OCI-LY7 (cell line): Measurements from ENCODE around the gene IQCH. TPM values are rescaled to one million over a fixed set of nuclear protein-coding genes. Genes with fewer than 3 reads are reported as not detected.
"Not testable (repeated sequence)": the region's sequence is repeated elsewhere in the genome, so short reads cannot be mapped to it uniquely, and the experiment has no call there.

Experiments used
- BruUV-seq: library from RNA; stranded (reverse); fragments of 400-500 nt; replicated peaks from 2 replicates; lab custom pipeline; 2021; lab: Mats Ljungman, UMichigan
- CTCF ChIA-PET: fragments of 300-600 bp; sonication (Branson Sonifier 250); formaldehyde crosslinking; loops from one replicate; lab custom pipeline; 2022; ENCODE audit warnings: antibody characterized with exemption; ENCODE audit not compliant: unreplicated experiment; lab: Charles Lee
- POLR2A ChIA-PET: fragments of 300-600 bp; sonication (Branson Sonifier 250); formaldehyde crosslinking; loops from one replicate; lab custom pipeline; 2022; ENCODE audit warnings: antibody characterized with exemption; lab: Charles Lee
- DNase-seq: peaks from one replicate; pipeline ENCODE4 v3.0.0-alpha.2; 2015; ENCODE audit warnings: low spot score
- H2AFZ ChIP-seq: fragments of 200-600 bp; sonication (generic), shearing (Covaris generic); 2 replicates; pipeline ENCODE4 v1.6.1; 2014; ENCODE audit warnings: mild to moderate bottlenecking, antibody characterized with exemption, low read length, moderate library complexity
- H3K27ac ChIP-seq: fragments of 200-600 bp; sonication (generic); 2 replicates; pipeline ENCODE4 v1.5.1; 2014; ENCODE audit warnings: mixed run types, low read depth, mild to moderate bottlenecking, moderate library complexity, low read length, inconsistent platforms; ENCODE audit not compliant: poor library complexity, severe bottlenecking
- H3K36me3 ChIP-seq: fragments of 200-600 bp; sonication (generic); 2 replicates; pipeline ENCODE4 v1.6.1; 2014; ENCODE audit warnings: mild to moderate bottlenecking, antibody characterized with exemption, low read length, moderate library complexity, mixed read lengths; ENCODE audit not compliant: insufficient read depth
- H3K4me1 ChIP-seq: fragments of 200-600 bp; sonication (generic); 2 replicates; pipeline ENCODE4 v1.5.1; 2014; ENCODE audit warnings: mild to moderate bottlenecking, low read length; ENCODE audit not compliant: insufficient read depth, poor library complexity, severe bottlenecking
- H3K4me2 ChIP-seq: fragments of 200-600 bp; sonication (generic); 2 replicates; pipeline ENCODE4 v1.6.1; 2014; ENCODE audit warnings: mild to moderate bottlenecking, low read length
- H3K4me3 ChIP-seq: fragments of 200-600 bp; sonication (generic); 2 replicates; pipeline ENCODE4 v1.5.1; 2014; ENCODE audit warnings: mild to moderate bottlenecking, low read depth, low read length; ENCODE audit not compliant: poor library complexity, severe bottlenecking
- H3K79me2 ChIP-seq: fragments of 200-600 bp; sonication (generic); 2 replicates; pipeline ENCODE4 v1.6.1; 2016; ENCODE audit warnings: low read depth, mild to moderate bottlenecking, low read length, moderate library complexity, mixed read lengths; ENCODE audit not compliant: insufficient read depth
- H3K9me2 ChIP-seq: fragments of 200-600 bp; sonication (generic); 2 replicates; pipeline ENCODE4 v1.6.1; 2016; ENCODE audit warnings: mild to moderate bottlenecking, low read length, mixed read lengths; ENCODE audit not compliant: insufficient read depth
- H3K9me3 ChIP-seq: fragments of 200-600 bp; sonication (generic); 2 replicates; pipeline ENCODE4 v1.6.1; 2014; ENCODE audit warnings: mild to moderate bottlenecking, mixed run types, low read length, mixed read lengths
- H4K20me1 ChIP-seq: fragments of 200-600 bp; sonication (generic); 2 replicates; pipeline ENCODE4 v1.6.1; 2014; ENCODE audit warnings: mild to moderate bottlenecking, antibody characterized with exemption, low read length, moderate library complexity, mixed read lengths; ENCODE audit not compliant: insufficient read depth
- CTCF ChIP-seq: fragments of 200-600 bp; sonication (generic); conservative IDR thresholded peaks from 2 replicates; pipeline ENCODE4 v1.5.1; 2014; ENCODE audit warnings: mild to moderate bottlenecking, antibody characterized with exemption, low read length, moderate library complexity, mixed read lengths
- EZH2phosphoT487 ChIP-seq: fragments of 200-600 bp; sonication (generic); IDR thresholded peaks from 2 replicates; pipeline ENCODE4 v1.6.1; 2018; ENCODE audit warnings: low read depth, borderline replicate concordance, mild to moderate bottlenecking, mixed run types, antibody characterized with exemption, low read length, moderate library complexity, mixed read lengths
- intact Hi-C: fragments of 100-400 bp; cut with micrococcal nuclease; formaldehyde crosslinking; loops from one replicate; pipeline ENCODE4 v1.10.0; 2022; ENCODE audit not compliant: unreplicated experiment
- total RNA-seq, 2 experiments: library from RNA; depleted of rRNA in 1 of 2; stranded (reverse); fragments of >200 nt in 1 of 2; shearing (Covaris generic) in 1 of 2; gene quantifications; 2 replicates each; pipeline ENCODE4 v1.2.3, GENCODE V29; 2014 to 2022

The IQCH gene
- total RNA-seq, 2 experiments from 2014 or later: 3.9 to 5.8 TPM

- BruUV-seq: no TSS peak
Observed at GRCh38 chr15:67276666-67277065, 22.1 kb downstream of the IQCH start.

DNA sequence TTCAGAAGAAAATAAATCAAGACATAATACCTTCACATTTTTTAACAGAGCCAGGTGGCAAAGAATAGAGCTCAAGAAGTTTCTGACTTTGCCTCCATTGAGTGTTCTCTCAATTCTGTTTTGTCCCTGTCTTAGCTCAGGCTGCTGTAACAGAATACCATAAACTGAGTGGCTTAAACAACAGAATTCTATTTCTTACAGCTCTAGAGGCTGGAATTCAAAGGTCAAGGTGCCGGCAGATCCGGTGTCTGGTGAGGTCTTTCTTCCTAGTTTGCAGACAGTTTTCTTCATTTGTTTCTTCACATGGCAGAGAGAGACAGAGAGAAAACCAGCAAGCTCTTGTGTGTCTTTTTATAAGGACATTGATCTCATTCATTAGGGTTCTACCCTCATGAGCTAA lies 25.6 kb downstream of the IQCH start:
- POLR2A ChIA-PET: interaction anchor here (0.6 kb wide), 1 partner anchor 774 kb away, joined by 3 read pairs; no protein-coding TSS in a partner anchor
- Histone ChIP-seq H3K36me3 (no peaks in the 10 kb centered on the region), H3K4me3 (no peak overlapping the region), H3K4me1 (no peaks in the 10 kb centered on the region), H3K9me3 (no peaks in the 10 kb centered on the region), H3K4me2 (no peak overlapping the region), H4K20me1 (no peaks in the 10 kb centered on the region), H2AFZ (no peak overlapping the region), H3K9me2 (no peaks in the 10 kb centered on the region), H3K79me2 (no peaks in the 10 kb centered on the region), H3K27ac (no peak overlapping the region)
- no TSS peak for BruUV-seq
- CTCF ChIA-PET: interaction anchor here (0.6 kb wide), 1 partner anchor 25 kb away, joined by 3 read pairs; no protein-coding TSS in a partner anchor
- intact Hi-C loops: no loop called here
- DNase-seq: no peak
- TF ChIP-seq EZH2phosphoT487: no peak
- TF ChIP-seq CTCF: no peak

More at GRCh38 chr15:67276666-67277065, 22.1 kb downstream of the IQCH start:
- TF ChIP-seq CTCF: no peak
- TF ChIP-seq EZH2phosphoT487: no peak
- Histone ChIP-seq H4K20me1 (no peaks in the 10 kb centered on the region), H3K9me3 (0 out of 2 replicates have a peak, but pooled peaks cover 7% of the 10 kb centered on the region), H3K79me2 (no peaks in the 10 kb centered on the region), H3K27ac (no peak overlapping the region), H3K4me2 (no peak overlapping the region), H3K4me1 (no peaks in the 10 kb centered on the region), H3K4me3 (no peak overlapping the region), H3K9me2 (no peaks in the 10 kb centered on the region), H3K36me3 (no peaks in the 10 kb centered on the region), H2AFZ (no peak overlapping the region)
- intact Hi-C loops: no loop called here
- DNase-seq: no peak
- POLR2A ChIA-PET: interaction anchor here (0.6 kb wide), 1 partner anchor 22 kb away, joined by 3 read pairs; no protein-coding TSS in a partner anchor
- CTCF ChIA-PET: no interaction called here

- no peak for DNase-seq
- Histone ChIP-seq H3K9me3 (no peaks in the 10 kb centered on the region), H3K4me2 (no peak overlapping the region), H3K27ac (no peak overlapping the region), H2AFZ (no peak overlapping the region), H4K20me1 (no peaks in the 10 kb centered on the region), H3K4me3 (no peak overlapping the region), H3K36me3 (no peaks in the 10 kb centered on the region), H3K79me2 (no peaks in the 10 kb centered on the region), H3K4me1 (no peaks in the 10 kb centered on the region), H3K9me2 (no peaks in the 10 kb centered on the region)
- ChIA-PET POLR2A (interaction anchor here (1.3 to 1.5 kb wide), 3 partner anchors 14 to 22 kb away, joined by 3 read pairs; no protein-coding TSS in a partner anchor), CTCF (no interaction called here)
- TF ChIP-seq CTCF (no peak), EZH2phosphoT487 (no peak)
- BruUV-seq: no TSS peak
- intact Hi-C loops: no loop called here
Observed at GRCh38 chr15:67281714-67282113, 27.1 kb downstream of the IQCH start.

GRCh38 chr15:67285625-67286024 lies 31.0 kb downstream of the IQCH start:
- H3K4me3 ChIP-seq, BruUV-seq, H3K4me1 ChIP-seq, H3K9me3 ChIP-seq, H3K4me2 ChIP-seq, H3K27ac ChIP-seq, CTCF ChIA-PET, H3K79me2 ChIP-seq, H3K36me3 ChIP-seq, H4K20me1 ChIP-seq, intact Hi-C loops, DNase-seq, POLR2A ChIA-PET, H3K9me2 ChIP-seq, H2AFZ ChIP-seq: not testable (repeated sequence)
